Tibial nerve (tissue), 4 donors: ENCODE results near the gene STAC3. TPM values are rescaled to one million over a fixed set of nuclear protein-coding genes. Genes with fewer than 3 reads are reported as not detected.

ENCODE experiments used
- DNase-seq, 2 donors: peaks; one replicate each; pipeline ENCODE4 v3.0.0-alpha.2; 2019; ENCODE audit warnings: low spot score in 2 of 2
- H3K27ac ChIP-seq, 4 donors: fragments of 200-600 bp; sonication (generic) in 3 of 4; one replicate each; pipeline ENCODE4 v1.5.1; 2017 to 2019; ENCODE audit warnings: mild to moderate bottlenecking in 1 of 4
- H3K27me3 ChIP-seq, 2 donors: fragments of 200-600 bp; sonication (generic) in 1 of 2; one replicate each; pipeline versions ENCODE4 v1.5.1 to v1.6.0; 2017 to 2019
- H3K36me3 ChIP-seq, 3 donors: fragments of 200-600 bp; sonication (generic); one replicate each; pipeline ENCODE4 v1.5.1; 2018 to 2019
- H3K4me1 ChIP-seq, 4 donors: fragments of 200-600 bp; sonication (generic) in 3 of 4; one replicate each; pipeline ENCODE4 v1.5.1; 2017 to 2019
- H3K4me3 ChIP-seq, 4 donors: fragments of 200-600 bp; sonication (generic) in 3 of 4; one replicate each; pipeline ENCODE4 v1.5.1; 2017 to 2019; ENCODE audit warnings: mild to moderate bottlenecking in 1 of 4, moderate library complexity in 1 of 4
- H3K9me3 ChIP-seq, 4 donors: fragments of 200-600 bp; sonication (generic) in 3 of 4; one replicate each; pipeline ENCODE4 v1.5.1; 2017 to 2019
- CTCF ChIP-seq, 5 experiments: fragments of 200-600 bp in 3 of 5; fragments of 450-650 bp in 2 of 5; sonication (generic) in 3 of 5; IDR thresholded peaks; one replicate each; pipeline ENCODE4 v1.5.1; 2016 to 2019; ENCODE audit warnings: antibody characterized with exemption in 5 of 5, mild to moderate bottlenecking in 3 of 5, moderate library complexity in 2 of 5
- EP300 ChIP-seq, 2 donors: sonication (generic); formaldehyde crosslinking; IDR thresholded peaks; one replicate each; pipeline ENCODE4 v1.6.1; 2017; ENCODE audit warnings: antibody characterized with exemption in 2 of 2, mild to moderate bottlenecking in 1 of 2
- POLR2A ChIP-seq, 2 donors: fragments of 450-650 bp; IDR thresholded peaks; one replicate each; pipeline ENCODE4 v1.6.1; 2017; ENCODE audit warnings: antibody characterized with exemption in 2 of 2, mild to moderate bottlenecking in 2 of 2, moderate library complexity in 2 of 2
- WGBS, 2 donors: methylation state at CpG; one replicate each; pipeline ENCODE4 v1.1.5; 2018; 5-methylcytosine and 5-hydroxymethylcytosine counted together
- total RNA-seq, 4 donors: library from RNA; depleted of rRNA; stranded (reverse); fragments of >200 nt; gene quantifications; one replicate each; pipeline ENCODE4 v1.1.0, GENCODE V29; 2016

STAC3 gene
- total RNA-seq, 4 donors from 2014 or later: 1.7 to 5.0 (median 3.6) TPM; not detected in 1

DNA sequence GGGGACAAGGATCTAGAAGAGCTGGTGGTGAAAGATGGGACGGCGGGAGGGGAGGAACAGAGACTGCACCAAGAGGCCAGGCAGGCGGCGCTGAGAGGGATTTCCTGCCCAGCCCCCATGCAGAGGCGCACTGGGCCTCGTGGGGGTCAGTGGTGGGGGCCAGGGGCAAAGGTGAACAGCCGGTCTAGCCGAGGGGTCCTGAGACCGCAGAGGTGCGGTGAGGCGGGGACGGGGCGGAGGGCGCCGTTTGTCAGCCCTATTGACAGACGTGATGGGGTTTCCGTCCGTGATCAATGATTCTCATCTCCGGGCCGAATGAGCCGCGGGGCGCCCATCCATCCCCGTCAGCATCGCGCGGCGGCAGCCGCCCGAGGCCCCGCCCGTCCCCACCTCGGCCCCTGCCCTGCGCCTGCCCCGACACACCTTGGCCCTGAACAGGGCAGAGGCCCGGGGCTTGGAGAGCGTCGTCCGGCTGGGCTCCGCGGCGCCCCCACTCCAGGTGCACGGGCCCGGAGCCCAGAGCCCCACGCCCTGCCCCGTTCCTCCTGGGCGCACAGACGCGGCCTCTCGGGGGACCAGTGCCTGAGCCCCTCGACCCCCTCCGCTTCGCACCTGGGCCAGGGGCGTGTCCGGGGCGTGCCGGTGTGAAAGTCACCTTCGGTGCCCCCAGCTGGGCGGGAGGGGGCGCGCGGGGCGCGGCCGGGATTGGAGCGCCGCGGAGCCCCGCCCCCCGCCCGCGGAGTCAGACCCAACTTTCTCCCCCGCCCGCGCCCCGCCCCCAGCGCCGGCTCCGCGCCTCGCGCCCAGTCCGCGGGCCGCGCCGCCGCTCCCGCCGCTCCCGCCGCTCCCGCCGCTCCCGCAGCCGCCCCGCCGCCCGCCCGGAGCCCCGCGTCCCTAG is 34.7 kb downstream of the STAC3 start, which contains the start of gene NXPH4:
NXPH4 (plus strand) TSS at position 781 of the 898 bp plus-strand sequence. CDS start 176 bp downstream, outside the sequence.
- peaks cover 0 to 17% (median 0%) of the 10 kb centered on the region in 3 donors for H3K36me3 ChIP-seq
- peaks cover 0 to 68% of the 10 kb centered on the region in 2 donors for H3K27me3 ChIP-seq
- no peak for DNase-seq
- peak within 1 kb of the TSS; percentile 15 to 50 (median 43) for H3K4me3 ChIP-seq
- H3K4me1 ChIP-seq: peaks cover 0 to 63% (median 30%) of the 10 kb centered on the region in 4 donors
- no peak within 1 kb of the TSS for H3K27ac ChIP-seq
- no peak for TF ChIP-seq EP300 (IDR thresholded peaks at IDR 0.05)
- TF ChIP-seq POLR2A (IDR thresholded peaks at IDR 0.05): no peak
- TF ChIP-seq CTCF (IDR thresholded peaks at IDR 0.05): no peak
- H3K9me3 ChIP-seq: no peaks in the 10 kb centered on the region
- 1 to 3% methylated on average over 16 to 27 of the region's 102 CpGs for WGBS, 2 donors

DNA sequence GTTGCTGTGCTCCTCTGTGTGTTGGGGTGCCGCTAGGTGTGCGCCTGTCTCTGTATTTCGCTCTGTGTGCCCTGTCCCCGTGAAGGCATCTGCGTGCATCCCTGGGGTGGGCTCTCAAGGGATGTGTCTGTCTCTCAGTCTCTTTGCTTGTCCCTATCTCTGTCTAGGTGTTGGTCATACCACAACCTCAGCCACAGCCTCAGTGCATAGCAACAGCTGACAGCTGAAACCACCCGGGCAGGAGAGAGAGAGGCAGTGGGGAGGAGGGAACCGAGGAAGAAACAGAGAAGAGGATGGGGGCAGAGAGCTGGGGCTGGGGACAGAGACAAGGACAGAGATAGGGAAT is 35.3 kb downstream of the STAC3 start:
- H3K9me3 ChIP-seq: no peaks in the 10 kb centered on the region
- TF ChIP-seq CTCF (IDR thresholded peaks at IDR 0.05): peak in 1 of 5 experiments; percentile 10
- no peak for TF ChIP-seq EP300 (IDR thresholded peaks at IDR 0.05)
- H3K27ac ChIP-seq: no peak overlapping the region
- H3K4me3 ChIP-seq: peak overlapping the region in 1 of 4 donors; percentile 50
- peaks cover 0 to 62% of the 10 kb centered on the region in 2 donors for H3K27me3 ChIP-seq
- 12 to 24% methylated on average over 7 of the region's 7 CpGs for WGBS, 2 donors
- DNase-seq: no peak
- H3K4me1 ChIP-seq: peaks cover 0 to 64% (median 30%) of the 10 kb centered on the region in 4 donors
- peaks cover 0 to 23% (median 0%) of the 10 kb centered on the region in 3 donors for H3K36me3 ChIP-seq

GRCh38 chr12:57215065-57215464 is 35.9 kb downstream of the STAC3 start:
- peaks cover 0 to 59% (median 30%) of the 10 kb centered on the region in 4 donors for H3K4me1 ChIP-seq
- no peak for DNase-seq
- 30 to 36% methylated on average over 11 of the region's 11 CpGs for WGBS, 2 donors
- H3K4me3 ChIP-seq: no peak overlapping the region
- no peaks in the 10 kb centered on the region for H3K9me3 ChIP-seq
- H3K36me3 ChIP-seq: peaks cover 0 to 29% (median 0%) of the 10 kb centered on the region in 3 donors
- H3K27ac ChIP-seq: no peak overlapping the region
- TF ChIP-seq EP300 (IDR thresholded peaks at IDR 0.05) (no peak), POLR2A (IDR thresholded peaks at IDR 0.05) (no peak), CTCF (IDR thresholded peaks at IDR 0.05) (no peak)
- H3K27me3 ChIP-seq: peaks cover 0 to 56% of the 10 kb centered on the region in 2 donors

GRCh38 chr12:57214398-57214781 is 36.6 kb downstream of the STAC3 start:
- H3K27ac ChIP-seq: no peak overlapping the region
- peaks cover 0 to 49% of the 10 kb centered on the region in 2 donors for H3K27me3 ChIP-seq
- peaks cover 0 to 36% (median 0%) of the 10 kb centered on the region in 3 donors for H3K36me3 ChIP-seq
- DNase-seq: peak in 1 of 2 donors; percentile 59
- peaks cover 0 to 58% (median 31%) of the 10 kb centered on the region in 4 donors for H3K4me1 ChIP-seq
- H3K9me3 ChIP-seq: no peaks in the 10 kb centered on the region
- 4 to 12% methylated on average over 14 of the region's 14 CpGs for WGBS, 2 donors
- H3K4me3 ChIP-seq: no peak overlapping the region
- TF ChIP-seq POLR2A (IDR thresholded peaks at IDR 0.05) (no peak), CTCF (IDR thresholded peaks at IDR 0.05) (peak; percentile 65 to 82 (median 73)), EP300 (IDR thresholded peaks at IDR 0.05) (no peak)
